GF-D8 (cell line): ENCODE results near the gene TPSG1.

ENCODE experiments used
- DNase-seq: peaks from one replicate; lab custom pipeline; 2025; lab: John Stamatoyannopoulos, UW

The TPSG1 gene

GRCh38 chr16:1176280-1176897 lies 48.7 kb downstream of the TPSG1 start:
- no peak for DNase-seq

GRCh38 chr16:1175566-1176279 lies 49.3 kb downstream of the TPSG1 start:
- no peak for DNase-seq

- DNase-seq: no peak
These were observed 50.4 kb downstream of the TPSG1 start for GRCh38 chr16:1174477-1175357.

DNA sequence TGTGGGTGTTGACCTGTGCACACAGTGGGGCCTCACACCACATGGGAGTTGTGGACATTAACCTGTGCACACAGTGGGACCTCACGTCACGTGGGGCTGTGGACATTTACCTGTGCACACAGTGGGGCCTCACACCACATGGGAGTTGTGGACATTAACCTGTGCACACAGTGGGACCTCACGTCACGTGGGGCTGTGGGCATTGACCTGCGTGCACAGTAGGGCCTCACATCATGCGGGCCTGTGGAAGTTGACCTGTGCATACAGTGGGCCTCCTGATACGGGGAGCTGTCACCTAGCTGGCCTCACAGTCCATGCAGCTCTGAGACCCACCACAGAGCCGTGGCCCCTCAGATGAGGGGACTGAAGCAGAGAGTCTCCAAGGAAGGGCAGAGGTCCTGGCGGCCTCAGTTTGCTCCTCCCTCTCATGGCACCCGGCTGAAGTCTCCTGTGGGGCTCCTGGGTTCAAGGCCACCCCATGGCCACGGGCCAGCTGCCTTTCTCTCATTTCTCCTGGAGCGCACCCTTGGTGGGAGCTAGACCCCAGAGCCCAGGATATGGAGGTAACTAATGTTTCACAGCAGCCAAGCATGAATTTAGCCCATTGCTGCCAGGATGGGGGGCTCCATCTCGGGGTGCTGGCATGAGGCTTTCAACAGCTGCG lies 51.1 kb downstream of the TPSG1 start:
- DNase-seq: no peak

DNA sequence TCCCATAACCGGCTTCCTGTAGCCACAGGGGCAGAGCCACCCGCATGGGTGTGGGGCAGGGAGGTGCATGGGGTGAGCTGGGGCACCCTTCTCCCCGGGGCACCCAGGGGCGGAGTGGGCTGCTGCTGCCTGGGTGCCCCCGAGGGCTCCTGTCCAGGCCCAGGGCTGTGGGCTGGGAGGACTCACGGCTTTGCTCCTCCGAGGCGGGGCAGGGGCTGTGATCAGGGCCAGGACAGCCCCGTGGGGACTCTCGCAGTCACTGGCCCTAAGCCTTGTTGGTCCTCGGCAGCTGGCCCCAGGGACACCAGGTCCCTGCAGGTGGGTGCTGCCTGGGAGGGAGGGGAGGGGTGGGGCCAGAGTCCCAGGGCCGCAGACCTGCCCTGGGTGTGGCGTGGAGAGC lies 52.4 kb downstream of the TPSG1 start:
- no peak for DNase-seq

- no peak for DNase-seq
These were observed 53.1 kb downstream of the TPSG1 start for GRCh38 chr16:1171854-1172428.
